GM12865 (cell line): ENCODE results near the gene ETS1.

Experiments used
- DNase-seq: peaks from one replicate; pipeline ENCODE4 v3.0.0; 2010; ENCODE audit warnings: low read depth
- H3K4me3 ChIP-seq: 2 replicates; pipeline ENCODE4 v1.5.1; 2011; ENCODE audit warnings: mild to moderate bottlenecking, low read depth, low read length, control low read depth
- TF ChIP-seq, protein P1 (sequence below): IDR thresholded peaks from 2 replicates; pipeline ENCODE4 v1.5.1; 2011; ENCODE audit warnings: low read length, control low read depth, low read depth, inconsistent platforms; ENCODE audit not compliant: insufficient read depth; ENCODE audit errors: missing control alignments

Gene ETS1

DNA sequence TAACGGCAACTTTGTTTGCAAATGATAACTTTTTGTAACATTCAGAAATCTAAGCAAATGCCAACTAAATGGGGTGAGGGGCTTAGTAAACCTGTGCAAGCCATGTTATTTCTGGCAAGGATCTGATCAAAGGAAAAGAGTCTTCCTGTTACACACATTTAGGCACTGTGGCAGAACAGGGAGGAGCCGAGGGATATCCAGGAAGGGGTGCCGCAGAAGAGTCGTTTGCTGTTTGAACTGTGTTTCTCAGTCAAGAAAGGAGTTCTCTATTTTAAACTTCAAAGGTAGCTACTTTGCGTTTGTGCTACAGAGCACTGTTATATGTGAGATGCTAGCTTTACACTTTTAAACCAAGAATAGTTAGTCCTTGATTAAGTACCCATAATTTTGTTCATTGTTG is 175.5 kb downstream of the ETS1 start:
- TF ChIP-seq, protein P1, sequence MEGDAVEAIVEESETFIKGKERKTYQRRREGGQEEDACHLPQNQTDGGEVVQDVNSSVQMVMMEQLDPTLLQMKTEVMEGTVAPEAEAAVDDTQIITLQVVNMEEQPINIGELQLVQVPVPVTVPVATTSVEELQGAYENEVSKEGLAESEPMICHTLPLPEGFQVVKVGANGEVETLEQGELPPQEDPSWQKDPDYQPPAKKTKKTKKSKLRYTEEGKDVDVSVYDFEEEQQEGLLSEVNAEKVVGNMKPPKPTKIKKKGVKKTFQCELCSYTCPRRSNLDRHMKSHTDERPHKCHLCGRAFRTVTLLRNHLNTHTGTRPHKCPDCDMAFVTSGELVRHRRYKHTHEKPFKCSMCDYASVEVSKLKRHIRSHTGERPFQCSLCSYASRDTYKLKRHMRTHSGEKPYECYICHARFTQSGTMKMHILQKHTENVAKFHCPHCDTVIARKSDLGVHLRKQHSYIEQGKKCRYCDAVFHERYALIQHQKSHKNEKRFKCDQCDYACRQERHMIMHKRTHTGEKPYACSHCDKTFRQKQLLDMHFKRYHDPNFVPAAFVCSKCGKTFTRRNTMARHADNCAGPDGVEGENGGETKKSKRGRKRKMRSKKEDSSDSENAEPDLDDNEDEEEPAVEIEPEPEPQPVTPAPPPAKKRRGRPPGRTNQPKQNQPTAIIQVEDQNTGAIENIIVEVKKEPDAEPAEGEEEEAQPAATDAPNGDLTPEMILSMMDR: no peak
- no peak overlapping the region for H3K4me3 ChIP-seq
- no peak for DNase-seq

DNA sequence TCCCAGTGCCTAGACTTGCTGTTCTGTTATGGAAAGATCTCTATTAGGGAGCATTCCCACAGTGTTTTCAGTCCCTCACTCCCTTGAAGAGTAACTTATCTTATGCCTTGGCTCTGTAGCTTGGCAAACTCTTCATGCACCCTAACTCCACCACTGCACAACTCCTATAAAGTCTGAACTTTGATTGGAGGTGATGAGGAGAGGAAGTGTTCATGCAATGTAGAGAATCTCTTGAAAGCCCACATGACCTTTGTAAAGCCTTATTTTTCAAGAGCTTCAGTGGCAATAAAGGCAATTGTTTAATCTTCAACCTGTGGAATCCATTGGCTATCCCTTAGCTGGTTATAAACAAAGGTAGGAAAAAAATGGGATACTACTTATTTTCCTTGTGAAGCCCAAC is 176.2 kb downstream of the ETS1 start:
- TF ChIP-seq, protein P1: no peak
- DNase-seq: no peak
- H3K4me3 ChIP-seq: no peak overlapping the region

DNA sequence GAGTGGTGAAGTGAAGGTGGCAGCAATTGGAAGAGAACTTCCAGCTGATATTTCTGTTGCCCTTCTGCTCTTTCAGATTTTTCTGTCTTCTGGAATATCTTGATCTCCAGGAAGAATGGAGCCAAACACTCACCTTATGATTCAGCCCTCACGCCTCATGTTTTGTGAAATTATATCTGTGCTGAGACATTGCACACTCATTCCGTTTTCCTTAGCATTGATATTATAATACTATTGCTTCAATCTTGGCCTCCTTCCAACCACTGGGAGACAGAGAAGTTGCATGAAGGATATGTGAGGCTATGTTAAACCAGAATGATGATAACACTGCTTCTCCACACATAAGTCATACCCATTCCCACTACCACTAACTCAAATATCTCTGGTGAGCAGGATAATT is 177.9 kb downstream of the ETS1 start:
- no peak overlapping the region for H3K4me3 ChIP-seq
- TF ChIP-seq, protein P1: no peak
- no peak for DNase-seq
